GM23338 (cell line): ENCODE measurements around the gene CNOT1. TPM values are rescaled to one million over a fixed set of nuclear protein-coding genes. Genes with fewer than 3 reads are reported as not detected.

Source experiments
- ATAC-seq: fragments of 200-7000 bp; cut with Tn5 transposase; 3 replicates; pipeline ENCODE4 v1.9.1; 2020
- DNase-seq: peaks from one replicate; pipeline ENCODE4 v3.0.0-alpha.2; 2015; ENCODE audit warnings: low spot score
- H2AFZ ChIP-seq: fragments of 200-600 bp; sonication (generic); 2 replicates; pipeline ENCODE4 v1.8.0; 2016; ENCODE audit warnings: antibody characterized with exemption, mild to moderate bottlenecking, moderate library complexity
- H3F3A ChIP-seq: fragments of 200-600 bp; sonication (generic); replicated peaks from 2 replicates; pipeline ENCODE4 v1.8.0; 2017; ENCODE audit warnings: antibody characterized with exemption, mixed run types, low read depth
- H3K27ac ChIP-seq: fragments of 200-600 bp; sonication (generic); 2 replicates; pipeline ENCODE4 v1.6.1; 2016; ENCODE audit warnings: low read depth
- H3K27me3 ChIP-seq: fragments of 200-600 bp; sonication (generic); 2 replicates; pipeline ENCODE4 v1.8.0; 2016; ENCODE audit warnings: mild to moderate bottlenecking, mixed run types, moderate library complexity; ENCODE audit not compliant: insufficient read depth
- H3K36me3 ChIP-seq: fragments of 200-600 bp; sonication (generic); 2 replicates; pipeline ENCODE4 v1.8.0; 2016; ENCODE audit warnings: mild to moderate bottlenecking; ENCODE audit not compliant: insufficient read depth
- H3K4me1 ChIP-seq: fragments of 200-600 bp; sonication (generic); 2 replicates; pipeline ENCODE4 v1.8.0; 2016; ENCODE audit warnings: mild to moderate bottlenecking, moderate library complexity; ENCODE audit not compliant: insufficient read depth
- H3K4me2 ChIP-seq: fragments of 200-600 bp; sonication (generic); 2 replicates; pipeline ENCODE4 v1.7.1; 2017; ENCODE audit warnings: mixed run types
- H3K4me3 ChIP-seq: fragments of 200-600 bp; sonication (generic); 2 replicates; pipeline ENCODE4 v1.6.1; 2016; ENCODE audit warnings: mixed run types
- H3K79me2 ChIP-seq: fragments of 200-600 bp; sonication (generic); replicated peaks from 2 replicates; pipeline ENCODE4 v1.8.0; 2017; ENCODE audit warnings: mild to moderate bottlenecking; ENCODE audit not compliant: insufficient read depth
- H3K9me2 ChIP-seq: fragments of 200-600 bp; sonication (generic); 2 replicates; pipeline ENCODE4 v1.8.0; 2017; ENCODE audit not compliant: insufficient read depth
- H4K20me1 ChIP-seq: fragments of 200-600 bp; sonication (generic); replicated peaks from 2 replicates; pipeline ENCODE4 v1.8.0; 2017; ENCODE audit warnings: mild to moderate bottlenecking; ENCODE audit not compliant: insufficient read depth
- H3K27ac Mint-ChIP-seq: 2 replicates; pipeline ENCODE4 v1.8.0; 2020; ENCODE audit warnings: inconsistent platforms, mild to moderate bottlenecking, moderate library complexity, mixed read lengths
- H3K27me3 Mint-ChIP-seq: 3 replicates; pipeline ENCODE4 v1.8.0; 2022; ENCODE audit warnings: low read depth, mild to moderate bottlenecking, moderate library complexity, mixed read lengths, inconsistent platforms; ENCODE audit not compliant: insufficient read depth, poor library complexity
- H3K36me3 Mint-ChIP-seq: 3 replicates; pipeline ENCODE4 v1.8.0; 2021; ENCODE audit warnings: low read depth, mild to moderate bottlenecking, inconsistent platforms, moderate library complexity, mixed read lengths
- H3K4me1 Mint-ChIP-seq: 3 replicates; pipeline ENCODE4 v1.8.0; 2020; ENCODE audit warnings: mild to moderate bottlenecking, inconsistent platforms, mixed read lengths
- H3K4me3 Mint-ChIP-seq: 3 replicates; pipeline ENCODE4 v1.8.0; 2021; ENCODE audit warnings: moderate library complexity, mild to moderate bottlenecking, inconsistent platforms, mixed read lengths
- H3K9me3 Mint-ChIP-seq: 3 replicates; pipeline ENCODE4 v1.8.0; 2020; ENCODE audit warnings: moderate library complexity, mild to moderate bottlenecking, inconsistent platforms, mixed read lengths
- CREB1 ChIP-seq: fragments of 250-450 bp; sonication (Bioruptor Pico); IDR thresholded peaks from 2 replicates; pipeline ENCODE4 v1.5.0; 2020; ENCODE audit warnings: low read depth, mild to moderate bottlenecking, moderate library complexity
- NANOG ChIP-seq: IDR thresholded peaks from 2 replicates; pipeline ENCODE4 v1.6.1; 2016; ENCODE audit warnings: antibody characterized with exemption, borderline replicate concordance
- ZNF331 ChIP-seq: fragments of 250-450 bp; sonication (Bioruptor Pico); IDR thresholded peaks from 2 replicates; pipeline ENCODE4 v1.5.0; 2020; ENCODE audit warnings: low read depth, mild to moderate bottlenecking, moderate library complexity
- polyA plus RNA-seq: library from polyadenylated mRNA; unstranded; fragments of >200 nt; fragmentation: Nextera tagmentation; extraction: Ambion mirVana; gene quantifications from 2 replicates; pipeline ENCODE4 v1.2.1, GENCODE V29; 2016
- total RNA-seq: library from RNA; depleted of rRNA; stranded (reverse); fragments of >200 nt; shearing (Covaris generic); gene quantifications from 2 replicates; pipeline ENCODE4 v1.2.3, GENCODE V29; 2014
- TF ChIP-seq, protein P1 (sequence below), 2 experiments: fragments of 200-600 bp in 1 of 2; sonication (generic) in 1 of 2; conservative IDR thresholded peaks; 2 replicates each; pipeline versions ENCODE4 v1.5.1 to v1.6.1; 2016 to 2017; ENCODE audit warnings: antibody characterized with exemption in 2 of 2, low read depth in 2 of 2, mild to moderate bottlenecking in 2 of 2, moderate library complexity in 1 of 2
- TF ChIP-seq, protein P2 (sequence below): IDR thresholded peaks from one replicate; pipeline ENCODE4 v1.6.1; 2018; ENCODE audit warnings: antibody characterized with exemption; ENCODE audit not compliant: unreplicated experiment
- TF ChIP-seq, protein P3 (sequence below): fragments of 250-450 bp; sonication (Bioruptor Pico); IDR thresholded peaks from 2 replicates; pipeline ENCODE4 v1.5.0; 2020; ENCODE audit warnings: mild to moderate bottlenecking, moderate library complexity

The CNOT1 gene
- total and polyA plus RNA-seq, 2 experiments from 2014 or later, result 59.2 to 298 TPM

DNA sequence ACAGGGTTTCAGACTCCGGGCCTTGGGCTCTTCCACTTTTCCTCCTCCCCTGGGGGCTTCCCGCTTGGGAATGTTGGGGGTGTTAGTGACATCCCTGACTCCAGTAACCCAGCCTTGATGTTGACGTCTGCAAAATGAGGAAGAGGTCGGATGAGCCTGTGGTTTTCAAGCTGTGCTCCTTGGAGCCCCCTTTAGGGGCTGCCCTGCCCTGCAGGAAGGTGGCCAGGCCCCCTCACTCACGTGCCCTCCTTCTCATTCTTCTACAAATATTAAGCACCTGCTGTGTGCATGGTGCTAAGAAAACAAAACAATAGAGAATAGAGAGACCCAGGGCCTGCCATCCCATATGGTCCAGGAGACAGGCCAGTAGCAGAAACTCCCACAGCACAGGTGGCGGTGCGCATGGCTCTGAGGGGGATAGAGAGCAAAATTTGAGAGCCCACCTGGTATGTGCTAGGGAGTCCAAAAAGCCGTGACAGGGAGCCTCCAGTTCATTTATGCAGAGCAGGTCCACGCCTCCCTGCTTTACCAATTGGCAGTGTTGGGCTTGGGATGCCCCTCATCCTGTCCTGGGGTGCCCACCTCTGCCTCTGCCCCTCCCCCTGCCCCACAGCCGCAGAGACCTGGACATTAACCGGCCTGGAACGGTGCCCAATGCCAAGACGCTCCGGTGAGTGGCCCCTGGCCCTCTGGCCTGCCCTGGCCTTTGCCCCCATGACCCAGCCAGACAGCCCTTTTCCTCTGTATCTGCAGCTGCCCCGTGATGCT lies 122.2 kb downstream of the CNOT1 start:
- H3K9me2 ChIP-seq, result no peaks in the 10 kb centered on the region
- no peak for TF ChIP-seq CREB1
- TF ChIP-seq, protein P1, sequence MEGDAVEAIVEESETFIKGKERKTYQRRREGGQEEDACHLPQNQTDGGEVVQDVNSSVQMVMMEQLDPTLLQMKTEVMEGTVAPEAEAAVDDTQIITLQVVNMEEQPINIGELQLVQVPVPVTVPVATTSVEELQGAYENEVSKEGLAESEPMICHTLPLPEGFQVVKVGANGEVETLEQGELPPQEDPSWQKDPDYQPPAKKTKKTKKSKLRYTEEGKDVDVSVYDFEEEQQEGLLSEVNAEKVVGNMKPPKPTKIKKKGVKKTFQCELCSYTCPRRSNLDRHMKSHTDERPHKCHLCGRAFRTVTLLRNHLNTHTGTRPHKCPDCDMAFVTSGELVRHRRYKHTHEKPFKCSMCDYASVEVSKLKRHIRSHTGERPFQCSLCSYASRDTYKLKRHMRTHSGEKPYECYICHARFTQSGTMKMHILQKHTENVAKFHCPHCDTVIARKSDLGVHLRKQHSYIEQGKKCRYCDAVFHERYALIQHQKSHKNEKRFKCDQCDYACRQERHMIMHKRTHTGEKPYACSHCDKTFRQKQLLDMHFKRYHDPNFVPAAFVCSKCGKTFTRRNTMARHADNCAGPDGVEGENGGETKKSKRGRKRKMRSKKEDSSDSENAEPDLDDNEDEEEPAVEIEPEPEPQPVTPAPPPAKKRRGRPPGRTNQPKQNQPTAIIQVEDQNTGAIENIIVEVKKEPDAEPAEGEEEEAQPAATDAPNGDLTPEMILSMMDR (conservative IDR thresholded peaks at IDR 0.05; ENCODE audit: low read depth in 2 of 2), result peak; percentile 28 to 38
- Mint-ChIP-seq H3K27ac (no peak overlapping the region), H3K9me3 (no peaks in the 10 kb centered on the region; the same call in 2 of the 3 replicates), H3K4me1 (peaks cover 29% of the 10 kb centered on the region), H3K27me3 (peaks cover 20% of the 10 kb centered on the region), H3K36me3 (peaks cover 10% of the 10 kb centered on the region; the same call in 1 of the 3 replicates), H3K4me3 (no peak overlapping the region)
- H3K36me3 ChIP-seq, result no peaks in the 10 kb centered on the region
- DNase-seq (peak; percentile 50), ATAC-seq (peak; percentile 9)
- H2AFZ ChIP-seq, result no peak overlapping the region
- H3F3A ChIP-seq, result 0 out of 2 replicates have a peak, but pooled peaks cover 2% of the 10 kb centered on the region
- H3K79me2 ChIP-seq, result no peaks in the 10 kb centered on the region
- H3K4me2 ChIP-seq, result no peak overlapping the region
- H3K27me3 ChIP-seq, result no peaks in the 10 kb centered on the region
- peaks cover 3% of the 10 kb centered on the region; the same call in 1 of the 2 replicates for H3K4me1 ChIP-seq
- H3K4me3 ChIP-seq, result no peak overlapping the region
- H4K20me1 ChIP-seq, result no peaks in the 10 kb centered on the region; the same call in 1 of the 2 replicates
- H3K27ac ChIP-seq, result no peak overlapping the region

DNA sequence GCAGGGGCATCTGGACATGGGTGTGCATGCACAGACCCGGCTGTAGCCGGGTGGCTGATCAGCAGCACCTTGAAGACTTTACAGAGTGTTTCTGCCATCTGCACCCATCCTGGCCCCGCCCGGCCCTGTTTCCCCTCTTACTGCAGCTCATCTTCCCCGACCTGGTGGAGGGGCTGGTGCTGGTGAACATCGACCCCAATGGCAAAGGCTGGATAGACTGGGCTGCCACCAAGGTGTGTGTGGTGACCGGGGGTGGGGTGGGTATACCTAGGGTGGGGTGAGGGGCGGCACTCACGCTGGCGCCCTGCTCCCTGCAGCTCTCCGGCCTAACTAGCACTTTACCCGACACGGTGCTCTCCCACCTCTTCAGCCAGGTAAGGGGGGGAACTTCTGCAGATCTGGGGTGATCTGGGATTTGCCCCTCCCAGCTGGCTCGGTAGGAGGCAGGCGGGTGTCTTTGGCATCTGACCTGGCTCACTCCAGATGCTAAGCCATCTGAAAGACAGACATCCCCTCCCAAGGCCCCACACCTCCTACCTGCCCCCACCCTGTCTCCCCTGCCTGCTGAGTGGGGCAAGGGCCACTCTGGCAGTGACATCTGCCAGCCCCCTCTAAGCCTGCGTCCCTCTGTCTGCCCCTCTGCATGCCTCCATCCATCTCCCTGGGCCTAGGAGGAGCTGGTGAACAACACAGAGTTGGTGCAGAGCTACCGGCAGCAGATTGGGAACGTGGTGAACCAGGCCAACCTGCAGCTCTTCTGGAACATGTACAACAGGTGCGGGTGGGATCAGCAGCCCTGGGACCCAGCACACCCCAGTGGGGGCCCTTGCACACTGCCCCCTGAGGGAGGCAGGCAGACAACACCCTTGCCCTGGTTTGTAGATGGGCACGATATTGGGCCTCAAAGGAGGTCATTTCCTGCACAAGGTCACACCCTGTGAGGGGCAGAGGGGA lies 123.1 kb downstream of the CNOT1 start:
- no peaks in the 10 kb centered on the region for H3K36me3 ChIP-seq
- no peaks in the 10 kb centered on the region for H3F3A ChIP-seq
- no peak overlapping the region for H3K4me2 ChIP-seq
- no peaks in the 10 kb centered on the region; the same call in 1 of the 2 replicates for H3K4me1 ChIP-seq
- H3K4me1 Mint-ChIP-seq, result peaks cover 21% of the 10 kb centered on the region
- peaks cover 18% of the 10 kb centered on the region for H3K27me3 Mint-ChIP-seq
- no peaks in the 10 kb centered on the region for H3K79me2 ChIP-seq
- no peaks in the 10 kb centered on the region for H3K27me3 ChIP-seq
- no peaks in the 10 kb centered on the region; the same call in 2 of the 3 replicates for H3K9me3 Mint-ChIP-seq
- peak; percentile 3; the same call in 1 of the 3 replicates for ATAC-seq
- peaks cover 8% of the 10 kb centered on the region; the same call in 1 of the 3 replicates for H3K36me3 Mint-ChIP-seq
- no peak overlapping the region for H3K4me3 Mint-ChIP-seq
- DNase-seq, result no peak
- H2AFZ ChIP-seq, result no peak overlapping the region
- H3K4me3 ChIP-seq, result no peak overlapping the region
- H4K20me1 ChIP-seq, result peaks cover 4% of the 10 kb centered on the region; the same call in 1 of the 2 replicates
- H3K27ac Mint-ChIP-seq, result no peak overlapping the region
- no peaks in the 10 kb centered on the region for H3K9me2 ChIP-seq
- no peak overlapping the region for H3K27ac ChIP-seq
- TF ChIP-seq NANOG, result no peak
- TF ChIP-seq, protein P2, sequence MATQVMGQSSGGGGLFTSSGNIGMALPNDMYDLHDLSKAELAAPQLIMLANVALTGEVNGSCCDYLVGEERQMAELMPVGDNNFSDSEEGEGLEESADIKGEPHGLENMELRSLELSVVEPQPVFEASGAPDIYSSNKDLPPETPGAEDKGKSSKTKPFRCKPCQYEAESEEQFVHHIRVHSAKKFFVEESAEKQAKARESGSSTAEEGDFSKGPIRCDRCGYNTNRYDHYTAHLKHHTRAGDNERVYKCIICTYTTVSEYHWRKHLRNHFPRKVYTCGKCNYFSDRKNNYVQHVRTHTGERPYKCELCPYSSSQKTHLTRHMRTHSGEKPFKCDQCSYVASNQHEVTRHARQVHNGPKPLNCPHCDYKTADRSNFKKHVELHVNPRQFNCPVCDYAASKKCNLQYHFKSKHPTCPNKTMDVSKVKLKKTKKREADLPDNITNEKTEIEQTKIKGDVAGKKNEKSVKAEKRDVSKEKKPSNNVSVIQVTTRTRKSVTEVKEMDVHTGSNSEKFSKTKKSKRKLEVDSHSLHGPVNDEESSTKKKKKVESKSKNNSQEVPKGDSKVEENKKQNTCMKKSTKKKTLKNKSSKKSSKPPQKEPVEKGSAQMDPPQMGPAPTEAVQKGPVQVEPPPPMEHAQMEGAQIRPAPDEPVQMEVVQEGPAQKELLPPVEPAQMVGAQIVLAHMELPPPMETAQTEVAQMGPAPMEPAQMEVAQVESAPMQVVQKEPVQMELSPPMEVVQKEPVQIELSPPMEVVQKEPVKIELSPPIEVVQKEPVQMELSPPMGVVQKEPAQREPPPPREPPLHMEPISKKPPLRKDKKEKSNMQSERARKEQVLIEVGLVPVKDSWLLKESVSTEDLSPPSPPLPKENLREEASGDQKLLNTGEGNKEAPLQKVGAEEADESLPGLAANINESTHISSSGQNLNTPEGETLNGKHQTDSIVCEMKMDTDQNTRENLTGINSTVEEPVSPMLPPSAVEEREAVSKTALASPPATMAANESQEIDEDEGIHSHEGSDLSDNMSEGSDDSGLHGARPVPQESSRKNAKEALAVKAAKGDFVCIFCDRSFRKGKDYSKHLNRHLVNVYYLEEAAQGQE, result no peak
- TF ChIP-seq ZNF331 (CRISPR knock-in tag), result no peak
- TF ChIP-seq, protein P3, sequence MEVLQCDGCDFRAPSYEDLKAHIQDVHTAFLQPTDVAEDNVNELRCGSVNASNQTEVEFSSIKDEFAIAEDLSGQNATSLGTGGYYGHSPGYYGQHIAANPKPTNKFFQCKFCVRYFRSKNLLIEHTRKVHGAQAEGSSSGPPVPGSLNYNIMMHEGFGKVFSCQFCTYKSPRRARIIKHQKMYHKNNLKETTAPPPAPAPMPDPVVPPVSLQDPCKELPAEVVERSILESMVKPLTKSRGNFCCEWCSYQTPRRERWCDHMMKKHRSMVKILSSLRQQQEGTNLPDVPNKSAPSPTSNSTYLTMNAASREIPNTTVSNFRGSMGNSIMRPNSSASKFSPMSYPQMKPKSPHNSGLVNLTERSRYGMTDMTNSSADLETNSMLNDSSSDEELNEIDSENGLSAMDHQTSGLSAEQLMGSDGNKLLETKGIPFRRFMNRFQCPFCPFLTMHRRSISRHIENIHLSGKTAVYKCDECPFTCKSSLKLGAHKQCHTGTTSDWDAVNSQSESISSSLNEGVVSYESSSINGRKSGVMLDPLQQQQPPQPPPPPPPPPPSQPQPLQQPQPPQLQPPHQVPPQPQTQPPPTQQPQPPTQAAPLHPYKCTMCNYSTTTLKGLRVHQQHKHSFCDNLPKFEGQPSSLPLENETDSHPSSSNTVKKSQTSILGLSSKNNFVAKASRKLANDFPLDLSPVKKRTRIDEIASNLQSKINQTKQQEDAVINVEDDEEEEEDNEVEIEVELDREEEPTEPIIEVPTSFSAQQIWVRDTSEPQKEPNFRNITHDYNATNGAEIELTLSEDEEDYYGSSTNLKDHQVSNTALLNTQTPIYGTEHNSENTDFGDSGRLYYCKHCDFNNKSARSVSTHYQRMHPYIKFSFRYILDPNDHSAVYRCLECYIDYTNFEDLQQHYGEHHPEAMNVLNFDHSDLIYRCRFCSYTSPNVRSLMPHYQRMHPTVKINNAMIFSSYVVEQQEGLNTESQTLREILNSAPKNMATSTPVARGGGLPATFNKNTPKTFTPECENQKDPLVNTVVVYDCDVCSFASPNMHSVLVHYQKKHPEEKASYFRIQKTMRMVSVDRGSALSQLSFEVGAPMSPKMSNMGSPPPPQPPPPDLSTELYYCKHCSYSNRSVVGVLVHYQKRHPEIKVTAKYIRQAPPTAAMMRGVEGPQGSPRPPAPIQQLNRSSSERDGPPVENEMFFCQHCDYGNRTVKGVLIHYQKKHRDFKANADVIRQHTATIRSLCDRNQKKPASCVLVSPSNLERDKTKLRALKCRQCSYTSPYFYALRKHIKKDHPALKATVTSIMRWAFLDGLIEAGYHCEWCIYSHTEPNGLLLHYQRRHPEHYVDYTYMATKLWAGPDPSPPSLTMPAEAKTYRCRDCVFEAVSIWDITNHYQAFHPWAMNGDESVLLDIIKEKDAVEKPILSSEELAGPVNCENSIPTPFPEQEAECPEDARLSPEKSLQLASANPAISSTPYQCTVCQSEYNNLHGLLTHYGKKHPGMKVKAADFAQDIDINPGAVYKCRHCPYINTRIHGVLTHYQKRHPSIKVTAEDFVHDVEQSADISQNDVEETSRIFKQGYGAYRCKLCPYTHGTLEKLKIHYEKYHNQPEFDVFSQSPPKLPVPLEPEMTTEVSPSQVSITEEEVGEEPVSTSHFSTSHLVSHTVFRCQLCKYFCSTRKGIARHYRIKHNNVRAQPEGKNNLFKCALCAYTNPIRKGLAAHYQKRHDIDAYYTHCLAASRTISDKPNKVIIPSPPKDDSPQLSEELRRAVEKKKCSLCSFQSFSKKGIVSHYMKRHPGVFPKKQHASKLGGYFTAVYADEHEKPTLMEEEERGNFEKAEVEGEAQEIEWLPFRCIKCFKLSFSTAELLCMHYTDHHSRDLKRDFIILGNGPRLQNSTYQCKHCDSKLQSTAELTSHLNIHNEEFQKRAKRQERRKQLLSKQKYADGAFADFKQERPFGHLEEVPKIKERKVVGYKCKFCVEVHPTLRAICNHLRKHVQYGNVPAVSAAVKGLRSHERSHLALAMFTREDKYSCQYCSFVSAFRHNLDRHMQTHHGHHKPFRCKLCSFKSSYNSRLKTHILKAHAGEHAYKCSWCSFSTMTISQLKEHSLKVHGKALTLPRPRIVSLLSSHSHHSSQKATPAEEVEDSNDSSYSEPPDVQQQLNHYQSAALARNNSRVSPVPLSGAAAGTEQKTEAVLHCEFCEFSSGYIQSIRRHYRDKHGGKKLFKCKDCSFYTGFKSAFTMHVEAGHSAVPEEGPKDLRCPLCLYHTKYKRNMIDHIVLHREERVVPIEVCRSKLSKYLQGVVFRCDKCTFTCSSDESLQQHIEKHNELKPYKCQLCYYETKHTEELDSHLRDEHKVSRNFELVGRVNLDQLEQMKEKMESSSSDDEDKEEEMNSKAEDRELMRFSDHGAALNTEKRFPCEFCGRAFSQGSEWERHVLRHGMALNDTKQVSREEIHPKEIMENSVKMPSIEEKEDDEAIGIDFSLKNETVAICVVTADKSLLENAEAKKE, result no peak
